ELR (cell line): ENCODE results near the gene HTRA2.

ENCODE experiments used
- DNase-seq: peaks from one replicate; pipeline ENCODE4 v3.0.0-alpha.2; 2015; ENCODE audit warnings: low read depth

The HTRA2 gene

DNA sequence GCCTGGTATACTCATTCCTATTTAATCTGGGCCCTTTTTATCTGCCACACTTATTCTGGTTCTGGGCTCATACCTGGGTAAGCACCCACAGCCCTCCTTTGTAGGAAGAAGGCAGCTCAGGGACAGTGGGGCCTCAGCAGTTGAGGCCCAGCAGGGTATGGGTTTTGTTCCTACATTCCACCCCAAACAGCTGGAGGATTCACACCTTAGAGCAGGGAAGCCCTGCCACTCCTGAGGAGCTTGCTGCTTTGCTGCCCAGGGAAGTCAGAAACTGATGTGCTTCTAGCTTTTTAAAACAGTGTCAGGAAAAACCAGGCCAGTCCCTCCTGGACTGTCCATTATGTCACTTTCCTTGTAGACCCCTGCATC lies 29.2 kb upstream of the HTRA2 start:
- DNase-seq = no peak

DNA sequence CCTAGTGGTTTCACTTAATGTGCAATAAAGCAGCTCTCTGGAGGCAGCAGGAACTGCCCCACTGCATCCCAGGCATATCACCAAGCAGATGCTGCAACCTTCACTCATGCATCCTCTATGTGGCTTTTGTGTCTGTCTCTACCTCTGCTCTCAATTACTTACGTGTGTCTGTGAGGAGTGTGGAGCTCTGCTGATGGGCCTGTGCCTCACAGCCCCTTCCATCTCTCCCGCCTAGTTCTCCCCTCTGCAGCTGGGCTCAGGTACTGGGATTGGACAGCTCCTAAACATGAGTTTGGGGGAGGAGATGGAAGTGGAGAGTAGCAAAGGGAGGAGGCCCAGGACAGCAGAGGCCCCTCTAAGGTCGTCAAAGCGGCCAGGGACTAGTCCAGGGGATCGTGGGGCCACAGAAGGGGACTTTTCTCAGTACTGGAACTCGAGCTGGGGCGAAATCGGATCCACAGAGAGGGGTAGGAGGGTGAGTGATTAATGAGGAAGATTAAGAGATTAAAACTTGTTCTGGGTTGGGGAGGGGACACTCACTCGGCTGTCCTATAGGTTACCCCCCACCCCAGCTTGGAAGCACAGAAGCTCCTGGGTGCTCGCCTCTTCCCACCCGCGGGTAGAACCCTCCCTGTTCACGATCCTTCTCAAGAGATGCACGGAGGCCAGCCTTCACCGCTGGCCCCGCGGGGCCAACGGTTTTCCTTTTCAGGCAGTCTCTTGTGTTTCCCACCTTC lies 28.2 kb upstream of the HTRA2 start:
- DNase-seq = no peak

DNA sequence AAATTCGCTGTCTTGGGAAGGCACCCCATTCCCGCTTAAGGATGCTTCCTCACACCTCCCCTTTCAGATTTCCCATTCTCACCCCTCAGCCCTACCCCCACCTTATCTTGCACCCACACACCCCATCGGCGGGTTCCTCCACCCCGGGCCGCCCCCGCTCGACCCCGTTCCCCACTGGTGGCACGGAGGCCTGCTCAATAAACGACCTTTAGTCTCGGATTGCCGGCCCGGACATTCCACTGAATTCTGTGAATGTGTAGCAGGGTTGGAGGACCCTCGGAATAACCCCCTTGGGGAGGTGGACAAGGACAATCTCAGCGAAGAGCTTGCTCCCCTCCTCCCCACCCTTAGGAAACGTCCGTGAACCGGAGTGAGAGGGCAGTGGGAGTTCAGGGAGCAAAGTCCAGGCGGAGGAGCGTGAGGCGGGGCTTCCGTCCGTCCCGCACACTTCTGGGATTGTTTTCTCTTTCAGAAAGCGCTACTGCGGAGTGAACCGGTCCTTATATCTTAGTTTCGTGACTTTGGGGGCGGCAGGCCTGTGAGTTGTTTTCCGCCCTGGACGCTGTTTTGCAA lies 27.5 kb upstream of the HTRA2 start:
- no peak for DNase-seq

DNA sequence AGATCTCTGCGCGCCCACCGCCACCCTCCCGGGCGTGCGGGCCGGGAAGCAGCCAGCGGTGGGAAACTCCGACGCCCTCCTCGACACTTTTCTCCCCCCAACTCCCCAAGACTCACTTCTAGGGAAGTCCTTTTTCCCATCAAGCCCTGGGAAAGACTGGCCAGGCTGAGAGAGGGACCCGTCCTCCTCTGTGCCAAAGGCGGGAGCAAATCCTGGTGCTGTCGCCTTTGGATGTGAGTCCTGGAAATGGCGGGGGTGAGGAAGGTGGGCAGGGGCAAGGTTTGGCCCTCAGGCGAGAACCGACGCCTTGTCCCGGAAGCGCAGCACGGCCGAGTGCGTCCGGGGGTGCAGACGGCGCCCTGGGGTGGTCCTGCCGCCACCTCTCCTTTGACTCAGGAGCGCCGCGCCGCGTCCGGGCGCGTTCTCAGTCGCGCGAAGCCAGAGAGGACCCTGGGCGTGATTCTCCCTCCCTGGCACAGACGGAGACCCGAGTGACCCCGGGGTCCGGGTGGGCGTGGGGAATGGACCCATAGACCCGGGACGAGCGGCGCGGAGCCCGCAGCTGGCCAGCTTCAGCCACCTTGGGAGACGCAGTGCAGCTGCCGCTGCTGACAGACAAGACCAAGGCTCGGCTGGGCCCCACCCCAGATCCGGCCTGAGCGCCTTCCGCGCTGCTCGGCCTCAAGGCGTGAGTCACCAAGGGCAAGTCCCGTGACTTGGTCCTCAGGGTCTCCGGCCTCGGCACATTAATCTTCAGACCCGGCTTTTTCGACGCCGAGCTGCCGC lies 26.8 kb upstream of the HTRA2 start:
- peak; percentile 92 for DNase-seq

DNA sequence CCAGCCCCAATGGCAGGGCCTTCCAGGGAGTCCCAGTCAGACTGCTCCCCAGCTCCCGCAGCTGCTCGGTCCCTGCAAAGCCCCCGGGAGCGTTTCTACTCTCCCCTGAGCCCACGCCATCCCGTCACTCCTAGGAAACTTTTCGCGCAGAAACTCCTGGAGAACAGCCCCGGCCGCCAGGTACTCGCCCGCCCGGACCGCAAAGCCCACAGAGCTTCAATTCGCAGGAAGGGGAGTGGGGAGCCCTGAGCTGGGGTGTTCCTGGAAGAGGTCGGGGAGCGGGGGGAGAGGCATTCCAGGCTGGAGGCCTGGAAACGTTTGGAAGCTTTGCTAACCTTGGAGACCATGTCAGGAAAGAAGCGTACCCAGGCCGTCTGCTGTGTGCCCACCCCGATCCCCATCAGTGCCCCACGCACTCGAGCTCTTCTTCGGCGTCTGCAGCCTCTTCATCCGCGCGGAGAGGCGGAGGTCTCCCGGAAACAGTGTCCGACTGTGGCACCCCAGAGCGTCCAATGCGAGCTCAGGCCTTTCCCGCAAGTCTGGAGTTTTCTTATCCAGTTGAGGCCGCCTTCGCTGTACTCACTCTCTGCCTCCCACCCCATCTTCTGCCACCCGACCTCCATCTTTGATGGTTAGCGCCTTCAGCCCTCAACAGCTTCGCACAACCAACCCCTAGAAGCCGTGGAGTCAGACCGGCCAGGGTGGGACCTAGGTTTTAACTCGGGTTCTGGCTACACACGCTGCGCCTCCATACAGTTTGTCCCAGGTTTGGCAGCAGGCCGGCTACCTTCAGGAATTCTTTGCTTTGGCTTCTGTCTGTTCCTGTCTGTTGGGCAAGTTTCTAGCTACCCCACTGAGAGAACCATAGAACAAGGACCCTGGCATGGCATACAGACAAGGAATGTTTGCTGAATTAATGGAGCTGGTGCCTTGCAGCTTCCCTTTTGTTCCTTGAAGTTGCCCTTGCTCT lies 25.9 kb upstream of the HTRA2 start:
- DNase-seq = peak; percentile 52

DNA sequence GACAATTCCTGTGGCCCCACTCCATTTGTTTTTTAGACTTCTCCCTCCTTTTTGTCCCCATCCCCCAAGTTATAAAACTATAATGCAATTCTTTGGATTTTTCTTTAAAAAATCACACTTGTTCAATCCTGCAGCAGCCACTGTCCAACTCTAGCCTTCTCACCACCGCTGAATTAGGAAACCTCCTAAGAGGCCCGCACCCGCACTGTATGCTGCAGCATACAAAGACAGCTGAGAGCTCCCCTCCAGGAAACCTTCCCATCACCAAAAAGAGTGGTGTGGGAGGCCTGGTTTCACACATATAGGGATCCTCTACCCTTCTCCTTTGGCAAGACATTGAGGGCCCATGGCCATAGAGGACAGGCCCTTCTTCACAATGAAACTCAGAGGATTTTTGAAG lies 25.1 kb upstream of the HTRA2 start:
- DNase-seq = no peak

DNA sequence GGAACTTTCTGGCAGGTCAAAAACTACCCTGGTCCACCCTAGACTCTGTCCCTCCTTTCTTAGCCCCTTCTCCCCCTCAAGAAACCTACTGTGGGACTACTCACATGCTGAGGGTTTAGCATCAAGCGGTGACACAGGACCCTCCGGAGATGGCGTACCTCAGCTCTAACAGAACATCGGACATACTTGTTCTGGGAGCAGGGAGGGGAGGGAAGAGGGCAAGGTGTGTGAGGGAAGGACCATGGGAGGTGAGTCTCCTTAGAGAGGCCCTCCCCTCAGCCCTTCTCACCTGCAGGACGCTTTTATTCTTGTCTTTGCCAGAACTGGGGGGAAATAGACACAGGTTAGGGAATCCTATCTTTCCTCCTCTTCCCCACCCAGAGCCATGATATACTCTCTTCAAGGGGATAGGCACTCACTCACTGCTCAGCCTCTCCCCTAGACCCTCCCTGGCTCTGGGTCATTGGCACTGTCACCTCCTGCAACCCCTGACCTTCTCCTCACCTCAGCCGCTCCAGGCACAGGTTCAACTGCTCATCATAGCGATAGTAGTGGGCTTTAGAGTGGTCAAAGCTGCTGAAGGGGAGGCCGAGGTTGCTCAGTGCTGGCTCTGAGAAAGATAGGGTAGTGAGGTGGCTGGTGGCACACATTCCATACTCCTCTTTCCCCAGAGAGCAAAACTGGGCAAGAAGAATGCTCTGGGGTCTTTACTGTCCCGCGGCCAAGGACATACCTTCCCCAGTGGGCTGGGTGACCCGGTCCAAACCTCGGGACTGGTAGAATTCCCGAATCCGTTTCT lies 24.1 kb upstream of the HTRA2 start:
- no peak for DNase-seq

DNA sequence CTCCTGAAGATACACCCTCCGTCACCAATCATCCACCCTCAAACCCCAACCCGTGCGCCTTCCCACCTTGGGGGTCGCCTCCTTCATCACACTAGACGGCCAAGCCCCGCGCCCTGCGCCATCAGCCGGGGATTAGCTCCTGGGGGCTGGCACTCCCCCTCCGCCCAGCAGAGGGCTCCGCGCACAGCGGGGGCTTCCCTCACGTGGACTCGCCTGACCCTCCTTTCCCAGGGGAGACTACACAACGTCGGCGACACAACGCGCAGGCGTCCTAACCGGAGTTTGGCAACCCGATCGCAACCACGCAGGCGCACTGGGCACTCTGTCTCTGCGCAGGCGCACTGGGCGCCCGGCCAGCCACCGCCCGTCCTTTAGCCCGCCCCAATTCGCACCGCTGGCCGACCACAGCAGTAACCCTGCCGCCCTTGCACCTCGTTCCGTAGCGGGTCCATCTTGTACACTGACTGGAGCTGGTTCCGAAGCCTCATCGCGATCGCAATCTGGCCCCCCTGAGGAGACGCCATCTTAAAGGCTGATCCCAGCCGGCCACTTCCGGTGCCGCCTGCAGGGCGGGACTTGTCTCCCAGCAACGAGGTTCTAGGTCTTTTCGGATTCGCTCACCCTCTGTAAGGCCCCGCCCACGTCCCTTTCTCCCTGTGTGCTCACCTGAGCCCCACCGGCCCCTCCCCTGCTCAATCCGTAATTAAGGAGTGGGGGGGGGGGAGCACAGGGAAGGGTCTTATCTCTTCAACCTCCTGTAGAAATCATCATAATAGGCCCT lies 22.4 kb upstream of the HTRA2 start, which contains the start of gene PCGF1:
PCGF1 (minus strand) TSS at position 551 of the 781 bp plus-strand sequence; CDS start at position 524, 27 bp downstream.
- peak; percentile 99 for DNase-seq

DNA sequence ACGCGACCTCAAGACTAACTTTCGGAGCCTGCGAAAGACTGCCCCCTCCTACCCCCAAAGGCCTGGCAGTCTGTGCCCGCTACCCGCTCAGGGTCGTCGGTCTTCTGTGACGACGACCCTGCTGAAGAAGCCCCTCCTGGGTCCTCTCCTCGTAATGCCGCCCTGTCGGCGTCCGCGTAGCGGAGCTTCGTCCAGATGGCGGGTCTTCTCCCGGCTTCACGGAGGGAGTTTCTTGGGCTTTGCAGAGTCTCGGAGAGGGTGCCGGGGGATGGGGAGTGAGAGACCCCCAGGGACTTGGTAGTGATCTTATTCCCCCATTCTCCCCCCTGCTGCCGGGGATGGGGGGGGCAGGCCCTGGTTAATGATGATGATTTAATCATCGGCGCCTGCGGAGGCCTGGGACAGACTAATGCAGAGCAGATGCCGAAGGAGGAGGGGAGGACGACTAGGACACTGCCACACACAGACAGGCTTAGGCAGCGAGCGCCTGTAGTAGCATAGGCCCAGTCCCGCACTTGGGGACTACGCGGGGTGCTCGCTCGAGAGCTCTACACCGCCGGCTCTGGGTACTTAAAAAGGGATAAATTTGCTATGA lies 21.7 kb upstream of the HTRA2 start:
- peak; percentile 64 for DNase-seq

DNA sequence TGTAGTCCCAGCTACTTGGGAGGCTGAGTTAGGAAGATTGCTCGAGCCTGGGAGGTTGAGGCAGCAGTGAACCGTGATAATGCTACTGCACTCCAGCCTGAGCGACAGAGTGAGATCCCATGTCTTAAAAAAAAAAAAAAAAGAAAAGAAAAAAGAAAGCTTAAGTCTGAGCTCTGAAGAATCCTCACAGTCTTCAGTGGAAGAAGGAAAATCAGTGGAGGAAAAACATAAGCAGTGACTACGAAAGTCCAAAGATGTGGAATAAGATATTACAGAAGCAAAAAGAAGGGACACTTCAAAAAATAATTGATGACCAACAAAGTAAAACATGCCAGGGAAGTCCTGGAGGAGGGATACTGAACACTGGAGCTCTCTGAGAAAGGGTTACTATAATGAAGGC lies 19.5 kb upstream of the HTRA2 start:
- no peak for DNase-seq

DNA sequence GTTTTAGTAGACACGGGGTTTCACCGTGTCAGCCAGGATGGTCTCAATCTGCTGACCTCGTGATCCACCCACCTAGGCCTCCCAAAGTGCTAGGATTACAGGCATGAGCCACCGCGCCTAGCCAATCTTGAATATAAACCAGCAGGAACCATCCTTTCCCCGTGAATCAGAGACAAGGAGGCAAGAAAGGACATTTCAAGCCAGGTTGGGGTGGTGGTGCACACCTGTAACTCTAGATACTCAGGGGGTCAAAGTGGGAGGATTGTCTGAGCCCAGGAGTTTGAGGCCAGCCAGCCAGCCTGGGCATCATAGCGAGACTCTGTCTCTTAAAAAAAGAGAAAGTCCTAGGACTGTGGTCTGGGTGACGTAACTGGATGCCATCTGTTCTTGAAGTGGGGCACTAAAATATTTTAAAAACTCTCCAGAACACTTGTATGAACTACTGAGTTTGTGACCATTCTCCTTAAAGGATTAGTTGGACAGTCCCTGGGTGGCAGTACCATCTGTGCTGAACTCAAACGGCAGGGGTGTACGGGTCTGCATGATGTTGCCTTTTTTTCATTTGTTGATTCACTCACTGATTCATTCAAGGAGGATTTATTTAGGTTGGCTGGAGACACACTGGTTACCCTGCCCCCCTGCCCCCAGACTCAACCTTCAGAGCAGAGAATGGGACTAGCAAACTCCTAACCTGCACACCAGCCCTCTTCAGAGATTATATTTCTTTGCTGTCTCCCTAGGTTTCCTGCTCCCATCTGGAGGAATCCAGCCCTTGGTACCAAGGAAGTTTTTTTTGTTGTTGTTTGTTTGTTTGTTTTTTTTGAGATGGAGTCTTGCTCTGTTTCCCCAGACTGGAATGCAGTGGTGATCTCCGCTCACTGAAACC lies 18.4 kb upstream of the HTRA2 start:
- DNase-seq = peak; percentile 40

DNA sequence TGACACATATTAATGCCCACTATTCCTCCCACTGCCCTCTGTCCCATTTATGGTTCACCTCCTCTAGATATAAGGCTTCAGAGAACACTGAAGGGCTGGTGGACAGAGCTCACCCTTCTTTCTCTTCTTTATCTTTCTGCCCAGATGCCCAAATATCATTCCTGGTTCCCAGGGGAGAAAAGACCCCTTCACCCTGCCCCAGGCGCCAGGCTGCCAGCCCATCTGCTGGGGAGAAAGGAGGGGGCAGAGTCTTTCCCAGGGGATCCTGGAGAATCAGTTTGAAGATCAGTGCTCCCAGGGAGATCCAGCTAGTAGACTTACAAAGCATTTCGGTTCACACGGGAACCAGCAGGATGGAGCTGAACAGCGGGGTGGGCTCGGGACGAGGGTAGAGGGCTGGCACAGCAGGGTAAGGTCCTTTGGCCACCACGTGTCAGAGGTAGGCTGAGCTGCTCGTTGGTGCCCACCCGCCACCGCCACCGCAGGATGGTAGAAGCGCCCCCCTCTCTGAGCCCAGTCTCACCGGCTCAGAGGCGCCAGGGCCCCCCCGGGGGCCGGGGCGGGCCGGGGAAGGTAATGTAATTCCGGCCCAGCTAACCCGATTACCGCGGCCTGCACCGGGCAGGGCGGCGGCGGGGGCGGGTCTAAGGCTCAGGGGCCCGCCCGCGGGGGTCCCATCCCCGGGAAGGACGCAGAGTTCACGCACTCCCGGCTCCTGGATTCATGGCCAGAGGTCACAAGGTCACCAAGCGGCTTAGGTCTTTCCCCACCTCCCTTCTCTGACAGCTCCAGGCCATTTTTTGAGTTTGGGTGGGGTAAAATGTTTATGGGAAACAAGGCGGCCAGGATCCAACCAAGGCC lies 16.8 kb upstream of the HTRA2 start:
- no peak for DNase-seq

DNA sequence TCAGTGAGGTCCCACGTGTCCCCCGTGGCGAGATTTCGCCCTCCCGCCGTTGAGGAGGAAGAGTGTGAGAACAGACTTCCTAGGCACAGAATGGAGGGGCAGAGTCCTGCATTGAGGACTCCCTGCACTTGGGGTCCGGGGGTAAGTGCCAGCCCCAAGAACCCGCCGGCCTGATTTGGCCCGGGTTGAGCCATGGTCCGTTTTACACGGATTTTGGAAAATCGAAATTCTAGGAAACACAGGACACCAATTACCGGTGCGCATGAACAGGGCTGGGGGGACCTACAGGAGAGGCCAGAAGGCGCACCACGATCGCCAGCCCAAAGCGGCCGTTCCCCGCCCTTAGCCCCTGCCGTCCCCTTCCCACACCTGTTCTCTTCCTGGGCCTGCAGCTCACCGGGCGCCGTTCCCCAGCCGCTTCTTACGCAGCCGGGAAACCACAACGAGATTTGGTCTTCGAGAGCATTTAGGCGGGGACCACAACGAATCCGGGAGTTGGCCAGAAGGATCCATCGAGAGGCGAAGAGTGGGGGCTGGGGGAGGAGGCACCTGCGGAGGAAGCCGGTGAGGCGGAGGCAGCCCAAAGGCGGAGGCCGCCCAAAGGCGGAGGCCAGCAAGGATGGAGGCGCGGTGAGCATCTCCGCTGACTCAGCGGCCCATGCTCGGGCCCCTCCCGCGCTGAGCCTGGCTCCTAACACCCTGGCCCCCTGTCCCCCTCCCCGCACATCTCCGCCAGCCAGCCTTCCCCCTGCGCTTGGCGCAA lies 15.9 kb upstream of the HTRA2 start:
- no peak for DNase-seq

DNA sequence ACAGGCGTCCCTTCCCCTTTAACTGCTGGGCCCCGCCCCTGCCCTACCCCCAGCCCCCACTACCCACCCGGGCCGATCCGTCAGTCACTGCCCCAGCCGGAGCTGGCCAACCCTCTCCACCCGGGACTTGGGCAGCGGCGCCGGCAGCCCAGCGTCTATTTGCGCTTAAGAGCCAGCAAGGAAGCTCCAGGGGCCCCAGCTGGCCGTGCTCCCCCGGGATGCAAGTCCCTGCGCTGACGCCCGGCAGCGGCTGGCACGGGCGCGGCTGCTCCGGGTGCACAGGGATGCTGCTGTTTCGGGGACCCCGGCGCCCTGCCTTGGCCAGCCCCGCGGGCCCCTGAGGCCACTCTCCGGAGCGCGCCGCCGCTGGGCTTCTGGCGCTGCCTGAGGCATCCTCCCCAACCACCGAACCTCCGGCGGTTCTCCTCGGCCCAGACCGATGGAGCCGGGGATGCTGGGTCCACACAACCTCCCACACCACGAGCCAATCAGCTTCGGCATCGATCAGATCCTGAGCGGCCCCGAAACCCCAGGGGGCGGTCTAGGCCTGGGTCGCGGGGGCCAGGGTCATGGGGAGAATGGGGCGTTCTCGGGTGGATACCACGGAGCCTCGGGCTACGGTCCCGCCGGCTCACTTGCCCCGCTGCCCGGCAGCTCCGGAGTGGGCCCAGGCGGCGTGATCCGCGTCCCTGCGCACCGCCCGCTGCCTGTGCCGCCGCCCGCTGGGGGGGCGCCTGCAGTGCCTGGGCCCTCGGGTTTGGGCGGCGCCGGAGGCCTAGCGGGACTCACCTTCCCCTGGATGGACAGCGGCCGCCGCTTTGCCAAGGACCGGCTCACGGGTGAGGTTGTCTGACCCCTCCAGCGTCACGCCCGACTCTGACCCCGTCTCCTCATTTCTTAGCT lies 15.1 kb upstream of the HTRA2 start, which contains the start of gene TLX2:
TLX2 (plus strand) TSS at position 83 of the 903 bp plus-strand sequence; CDS start at position 440, 357 bp downstream.
- no peak for DNase-seq

DNA sequence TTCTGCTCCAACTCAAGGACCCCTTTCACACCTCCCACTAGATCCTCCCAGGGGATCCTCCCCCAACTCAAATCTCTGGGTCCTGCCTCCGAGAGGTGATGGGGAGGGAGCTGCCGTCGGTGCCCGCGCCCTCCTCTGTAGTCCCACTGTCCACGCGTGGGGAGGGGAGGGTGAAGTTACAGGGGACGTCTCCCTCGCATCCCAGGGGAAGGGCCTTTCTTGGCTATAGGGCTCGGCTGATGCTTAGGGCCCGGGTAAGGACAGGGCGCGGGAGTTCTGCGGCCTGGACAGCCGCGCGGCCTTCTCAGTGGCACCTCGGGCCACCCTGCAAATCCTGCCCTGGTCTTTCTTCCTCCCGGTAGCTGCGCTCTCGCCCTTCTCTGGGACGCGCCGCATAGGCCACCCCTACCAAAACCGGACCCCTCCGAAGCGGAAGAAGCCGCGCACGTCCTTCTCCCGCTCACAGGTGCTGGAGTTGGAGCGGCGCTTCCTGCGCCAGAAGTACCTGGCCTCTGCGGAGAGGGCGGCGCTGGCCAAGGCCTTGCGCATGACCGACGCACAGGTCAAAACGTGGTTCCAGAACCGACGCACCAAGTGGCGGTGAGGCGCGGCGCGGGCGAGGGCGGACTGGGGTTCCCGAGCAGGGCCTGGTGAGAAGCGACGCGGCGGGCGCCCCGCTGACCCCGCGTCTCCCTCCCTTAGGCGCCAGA lies 14.3 kb upstream of the HTRA2 start:
- DNase-seq = no peak
